K562 treated with DMSO at 1 percent for 12 hours (cell line): ENCODE measurements around the gene IFNL3. TPM values are rescaled to one million over a fixed set of nuclear protein-coding genes. Genes with fewer than 3 reads are reported as not detected.

ENCODE experiments used
- total RNA-seq: library from RNA; unstranded; fragments of 300-600 nt; gene quantifications from 2 replicates; pipeline ENCODE4 v1.2.3, GENCODE V29; 2022; ENCODE audit not compliant: insufficient read depth

IFNL3 gene
- not detected in 2 replicates for total RNA-seq

DNA sequence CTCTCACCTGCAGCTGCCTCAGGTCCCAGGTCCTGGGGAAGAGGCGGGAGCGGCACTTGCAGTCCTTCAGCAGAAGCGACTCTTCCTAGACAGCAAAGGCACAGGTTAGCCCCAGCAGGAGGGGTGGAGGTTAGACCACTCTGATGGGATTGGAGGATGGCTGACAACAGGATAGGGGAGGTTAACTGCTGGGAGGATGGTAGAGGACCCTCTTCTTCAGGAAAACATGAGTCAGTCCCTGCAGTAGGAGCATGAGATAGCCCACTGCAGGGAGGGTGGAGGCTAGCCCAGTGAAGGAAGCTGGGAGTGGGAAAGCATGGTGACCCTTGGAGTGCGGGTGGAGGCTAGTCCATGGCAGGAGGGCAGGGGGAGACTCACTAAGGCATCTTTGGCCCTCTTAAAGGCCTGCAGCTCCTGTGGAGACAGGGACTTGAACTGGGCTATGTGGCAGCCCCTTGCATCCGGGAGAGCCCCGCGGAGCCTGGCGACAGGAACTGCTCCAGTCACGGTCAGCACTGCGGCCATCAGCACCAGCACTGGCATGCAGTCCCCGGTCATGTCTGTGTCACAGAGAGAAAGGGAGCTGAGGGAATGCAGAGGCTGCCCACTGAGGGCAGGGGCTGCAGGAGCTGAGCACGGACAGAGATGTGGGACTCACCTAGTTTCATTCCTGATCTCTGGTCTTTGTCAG lies at the start of gene IFNL3:
TSS of gene IFNL3 (minus strand) at position 597 of the 691 bp plus-strand sequence. CDS start at position 558, 39 bp downstream.

GRCh38 chr19:39268085-39268484 lies 23.3 kb upstream of the IFNL3 start, which contains the start of gene IFNL2:
IFNL2 (plus strand) TSS chr19:39268396; CDS start chr19:39268569, 173 bp downstream.

DNA sequence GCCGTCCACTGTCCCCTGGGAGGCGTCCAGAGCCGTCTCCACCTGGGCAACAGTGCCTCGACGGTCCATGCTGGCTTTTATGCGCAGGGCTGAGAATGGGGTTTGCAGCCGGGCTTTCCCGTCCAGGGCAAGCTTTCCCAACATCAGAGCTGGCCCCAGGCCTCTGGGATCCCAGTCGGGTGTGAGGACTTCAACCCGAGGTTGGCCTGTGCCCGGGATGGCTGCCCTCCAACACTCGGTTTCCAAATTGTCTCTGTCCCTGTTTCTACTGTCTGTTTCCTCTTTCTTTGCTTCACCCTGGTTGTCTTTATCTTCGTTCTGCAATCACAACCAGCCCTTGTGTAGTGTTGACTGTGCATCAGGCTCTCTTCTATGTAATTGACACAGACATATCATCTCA lies 4.0 kb upstream of the IFNL3 start, which contains the start of gene IFNL4:
TSS of gene IFNL4 (minus strand) at position 51 of the 400 bp plus-strand sequence.

DNA sequence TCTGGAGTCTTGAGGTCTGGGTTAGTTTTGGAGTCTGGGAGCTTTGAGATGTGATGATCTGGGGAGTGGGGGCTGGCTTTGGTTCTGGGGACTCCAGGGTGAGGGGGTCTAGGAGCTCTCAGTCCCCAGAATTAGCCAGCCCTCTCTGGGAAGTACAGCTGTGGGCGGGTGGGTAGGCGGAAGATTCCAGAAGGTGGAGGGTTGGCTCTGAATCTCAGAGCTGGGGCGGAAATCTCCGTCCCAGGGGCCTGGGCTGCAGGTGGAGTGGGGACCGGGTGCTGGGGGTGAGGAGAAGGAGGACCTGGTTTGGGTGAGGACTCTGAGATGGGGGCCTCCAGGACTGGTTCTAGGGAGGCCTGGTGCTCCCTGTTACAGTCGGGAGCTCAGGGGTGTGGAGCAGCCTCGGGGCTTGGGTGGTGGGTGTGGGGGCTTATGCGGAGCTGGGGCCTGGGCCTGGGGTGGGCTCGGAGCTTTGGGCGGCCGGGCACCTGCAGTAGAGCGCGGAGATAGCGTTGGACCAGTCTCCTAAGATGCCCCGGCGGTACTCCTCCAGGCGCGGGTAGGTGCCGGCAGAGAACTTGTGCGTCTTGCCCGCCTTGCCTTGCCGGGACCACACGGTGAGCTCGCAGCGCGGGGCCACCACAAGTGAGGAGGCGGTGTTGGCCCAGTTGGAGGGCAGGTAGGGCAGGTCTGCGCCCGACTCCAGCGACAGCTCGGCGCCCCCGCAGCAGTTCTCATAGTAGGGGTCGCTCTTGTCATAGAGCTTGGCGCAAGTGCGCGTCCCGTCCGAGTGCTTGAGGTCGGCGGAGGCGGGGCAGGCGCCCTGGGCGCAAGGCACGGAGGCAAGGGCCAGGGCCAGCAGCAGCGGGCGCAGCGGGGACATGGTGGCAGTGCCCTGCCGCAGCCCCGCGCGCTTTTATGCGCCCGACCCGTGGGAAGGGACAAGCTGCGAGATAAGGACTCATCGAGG lies 41.1 kb downstream of the IFNL3 start, which contains the start of gene SYCN:
TSS of gene SYCN (minus strand) at position 892 of the 970 bp plus-strand sequence. CDS start at position 883, 9 bp downstream.

GRCh38 chr19:39196860-39197562 lies 47.8 kb downstream of the IFNL3 start, which contains the start of gene NCCRP1:
NCCRP1 (plus strand) TSS chr19:39196964; CDS start chr19:39196983, 19 bp downstream.

Other genes with a start within 250 kb of the IFNL3 start
- gene FBXO27, start 212.5 kb downstream of the IFNL3 start, total RNA-seq, result 5.7 and 12.4 TPM in 2 replicates
- gene ACP7, start 160.6 kb downstream of the IFNL3 start, total RNA-seq, result not detected in 2 replicates
- 23.3 and 38.4 TPM in 2 replicates for gene PAK4, start 119.2 kb downstream of the IFNL3 start, total RNA-seq
- gene NCCRP1, start 48.0 kb downstream of the IFNL3 start, total RNA-seq, result not detected in 2 replicates
- gene SYCN, start 40.7 kb downstream of the IFNL3 start, total RNA-seq, result not detected in 2 replicates
- gene IFNL4, start 3.9 kb upstream of the IFNL3 start, total RNA-seq, result not detected in 2 replicates
- not detected in 2 replicates for gene IFNL2, start 23.4 kb upstream of the IFNL3 start, total RNA-seq
- gene IFNL1, start 51.4 kb upstream of the IFNL3 start, total RNA-seq, result not detected in 2 replicates
- gene LRFN1, start 75.9 kb upstream of the IFNL3 start, total RNA-seq, result 6.5 and 7.8 TPM in 2 replicates
- 80.2 and 106 TPM in 2 replicates for gene GMFG, start 91.0 kb upstream of the IFNL3 start, total RNA-seq
- gene SAMD4B, start 97.4 kb upstream of the IFNL3 start, total RNA-seq, result 65.8 and 145 TPM in 2 replicates
- gene PAF1, start 146.1 kb upstream of the IFNL3 start, total RNA-seq, result 36.9 and 49.1 TPM in 2 replicates
- gene MED29, start 146.4 kb upstream of the IFNL3 start, total RNA-seq, result 19.4 and 29.2 TPM in 2 replicates
- gene ZFP36, start 161.8 kb upstream of the IFNL3 start, total RNA-seq, result 14.9 and 25.6 TPM in 2 replicates
- 3.2 and 10.9 TPM in 2 replicates for gene PLEKHG2, start 167.7 kb upstream of the IFNL3 start, total RNA-seq
- 8,803 and 14,511 TPM in 2 replicates for gene RPS16, start 190.9 kb upstream of the IFNL3 start, total RNA-seq
- gene SUPT5H, start 200.6 kb upstream of the IFNL3 start, total RNA-seq, result 87.3 and 120 TPM in 2 replicates
- gene TIMM50, start 235.8 kb upstream of the IFNL3 start, total RNA-seq, result 103 and 120 TPM in 2 replicates